Fibroblast of skin of abdomen (primary cell): Measurements from ENCODE around the gene C1QTNF8.

Source experiments
- DNase-seq: peaks from one replicate; pipeline ENCODE4 v3.0.0-alpha.2; 2013

The C1QTNF8 gene

GRCh38 chr16:1057252-1057932, 38.7 kb downstream of the C1QTNF8 start:
- DNase-seq = no peak

- DNase-seq = no peak
Measured at GRCh38 chr16:1056196-1056595, 39.8 kb downstream of the C1QTNF8 start.

- DNase-seq = no peak
Measured at GRCh38 chr16:1055557-1055924, 40.5 kb downstream of the C1QTNF8 start.

DNA sequence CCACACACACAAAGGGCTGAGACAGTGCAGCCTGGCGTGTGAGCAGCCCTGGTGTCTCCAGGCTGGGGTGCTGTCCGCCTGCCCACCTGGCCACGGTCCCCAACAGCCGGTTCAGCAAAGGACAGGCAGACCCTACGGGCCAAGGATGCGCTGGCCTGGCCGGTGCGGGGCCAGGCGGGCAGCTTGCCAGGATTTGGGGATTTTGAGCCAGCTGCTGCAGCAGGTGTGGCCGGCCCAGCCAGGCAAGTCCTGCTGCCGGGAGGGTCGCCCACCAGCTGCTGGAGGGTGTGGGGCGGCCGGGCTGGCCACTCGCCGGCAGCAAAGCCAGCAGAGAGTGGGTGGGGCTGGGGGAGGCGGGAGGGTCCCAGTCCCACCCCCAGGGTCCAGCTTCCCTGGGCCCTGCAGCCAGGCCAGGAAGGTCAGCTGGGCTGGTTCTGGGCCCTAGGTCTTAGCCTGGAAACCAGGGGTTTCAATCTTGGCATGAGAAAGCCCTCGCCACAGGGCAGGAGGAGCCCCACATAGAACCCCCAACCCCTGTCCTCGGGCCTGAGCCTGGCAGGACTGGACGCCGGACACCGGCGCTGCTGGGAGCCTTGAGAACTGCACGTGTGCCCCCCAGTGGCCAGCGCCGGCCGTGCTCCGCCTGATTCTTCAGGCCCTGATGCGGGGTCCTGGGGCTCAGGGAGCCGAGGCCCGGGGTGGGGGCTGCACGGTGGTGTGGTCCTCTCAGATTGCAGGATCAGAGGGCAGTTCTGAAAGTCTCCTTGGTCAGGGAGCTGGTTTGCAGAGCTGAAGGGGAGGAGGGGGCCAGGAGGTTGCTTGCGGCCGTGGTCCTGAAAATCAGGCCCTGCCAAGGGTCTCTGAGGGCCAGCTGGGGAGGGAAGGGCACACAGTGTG, 41.1 kb downstream of the C1QTNF8 start:
- DNase-seq = peak; percentile 26

- no peak for DNase-seq
Measured at GRCh38 chr16:1053700-1054368, 42.2 kb downstream of the C1QTNF8 start.

DNA sequence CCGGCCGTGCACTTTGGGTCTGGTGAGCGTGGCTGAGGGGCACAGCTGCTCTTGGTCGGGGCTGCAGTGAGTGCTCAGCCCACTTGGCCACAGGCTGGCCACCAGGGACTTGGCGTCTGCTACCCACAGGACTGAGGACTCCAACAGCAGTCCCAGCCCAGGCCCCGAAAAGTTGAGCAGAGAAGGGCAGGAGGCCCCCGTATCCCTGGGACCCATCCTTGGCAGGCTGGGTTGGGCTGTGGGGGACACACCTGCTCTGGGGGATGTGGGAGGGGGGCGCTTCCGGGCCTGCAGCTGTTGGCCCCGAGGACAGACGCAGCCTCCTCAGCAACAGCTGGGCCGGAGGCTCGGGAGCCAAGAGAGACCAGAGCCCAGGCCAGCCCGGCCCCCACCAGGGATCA, 42.9 kb downstream of the C1QTNF8 start:
- no peak for DNase-seq

GRCh38 chr16:1052721-1053120, 43.3 kb downstream of the C1QTNF8 start:
- no peak for DNase-seq

- no peak for DNase-seq
Measured at GRCh38 chr16:1051446-1051845, 44.6 kb downstream of the C1QTNF8 start.

- no peak for DNase-seq
Measured at GRCh38 chr16:1050921-1051320, 45.1 kb downstream of the C1QTNF8 start.

GRCh38 chr16:1050516-1050915, 45.5 kb downstream of the C1QTNF8 start:
- no peak for DNase-seq

DNA sequence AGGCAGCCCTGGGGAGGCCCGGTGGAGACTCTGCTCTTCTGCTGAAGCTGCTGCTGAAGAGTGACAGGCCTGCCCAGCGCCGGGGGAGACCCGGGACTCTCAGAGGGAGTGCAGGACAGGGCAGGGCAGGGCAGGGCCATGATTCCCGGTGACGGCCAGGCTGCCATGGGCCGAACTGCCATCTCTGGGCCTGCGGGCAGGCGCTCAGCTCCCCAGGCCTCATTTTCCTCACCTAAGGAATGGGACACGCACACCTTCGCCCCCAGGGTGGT, 46.1 kb downstream of the C1QTNF8 start:
- no peak for DNase-seq

- DNase-seq = no peak
Measured at GRCh38 chr16:1049113-1049975, 46.7 kb downstream of the C1QTNF8 start.

DNA sequence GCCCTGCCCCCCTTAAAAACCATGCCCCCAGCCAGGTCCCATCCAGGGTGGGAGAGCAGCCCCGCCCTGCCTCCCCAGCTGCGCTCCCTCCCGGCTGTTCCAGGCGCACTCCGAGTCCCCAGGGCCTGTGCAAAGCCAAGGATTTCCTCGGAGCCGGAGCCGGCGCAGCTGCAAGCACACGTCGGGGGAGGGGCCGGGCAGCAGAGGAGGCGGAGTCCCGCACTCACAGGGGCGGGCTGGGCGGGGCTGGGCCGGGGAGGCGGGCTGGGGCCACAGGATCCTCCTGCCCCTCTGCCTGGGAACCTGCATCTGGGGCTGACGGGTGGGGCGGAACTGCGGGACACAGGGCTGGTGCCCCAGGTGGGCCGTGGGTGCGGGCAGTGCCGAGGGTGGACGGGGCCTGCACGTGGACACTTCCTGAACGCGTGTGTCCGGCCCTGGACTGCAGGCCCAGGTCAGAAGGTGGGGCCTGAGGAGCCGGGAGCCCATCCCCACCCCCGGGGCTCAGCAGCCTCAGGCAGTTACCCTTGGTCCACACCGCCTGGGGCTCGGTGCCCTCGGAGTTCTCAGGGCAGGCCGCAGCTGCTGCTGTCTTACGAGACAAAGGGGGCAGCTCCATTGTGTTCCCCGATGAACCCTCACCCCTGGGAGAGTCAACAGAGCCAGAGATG, 47.5 kb downstream of the C1QTNF8 start:
- DNase-seq = peak; percentile 8

- no peak for DNase-seq
Measured at GRCh38 chr16:1047801-1048200, 48.2 kb downstream of the C1QTNF8 start.

DNA sequence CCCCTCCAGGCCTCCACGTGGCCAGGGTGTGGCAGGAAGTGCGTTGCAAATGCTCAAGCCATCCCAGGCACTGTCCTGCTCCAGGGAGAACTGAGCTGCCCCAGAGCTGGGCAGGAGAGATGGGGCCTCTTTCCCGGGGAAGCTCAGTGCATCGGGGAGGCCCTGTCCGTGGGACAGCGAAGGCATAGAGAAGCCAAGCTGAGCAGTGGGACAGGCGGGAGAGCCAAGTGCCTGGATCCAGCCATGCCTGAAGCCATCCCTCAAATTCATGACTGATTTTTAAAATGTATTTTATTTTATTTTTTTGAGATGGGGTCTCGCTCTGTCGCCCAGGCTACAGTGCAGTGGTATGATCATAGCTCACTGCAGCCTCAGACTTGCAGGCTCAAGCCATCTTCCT, 48.9 kb downstream of the C1QTNF8 start:
- no peak for DNase-seq

- DNase-seq = no peak
Measured at GRCh38 chr16:1045993-1046911, 49.8 kb downstream of the C1QTNF8 start.

GRCh38 chr16:1045310-1045992, 50.6 kb downstream of the C1QTNF8 start:
- DNase-seq = no peak

- no peak for DNase-seq
Measured at GRCh38 chr16:1044460-1045309, 51.4 kb downstream of the C1QTNF8 start.

DNA sequence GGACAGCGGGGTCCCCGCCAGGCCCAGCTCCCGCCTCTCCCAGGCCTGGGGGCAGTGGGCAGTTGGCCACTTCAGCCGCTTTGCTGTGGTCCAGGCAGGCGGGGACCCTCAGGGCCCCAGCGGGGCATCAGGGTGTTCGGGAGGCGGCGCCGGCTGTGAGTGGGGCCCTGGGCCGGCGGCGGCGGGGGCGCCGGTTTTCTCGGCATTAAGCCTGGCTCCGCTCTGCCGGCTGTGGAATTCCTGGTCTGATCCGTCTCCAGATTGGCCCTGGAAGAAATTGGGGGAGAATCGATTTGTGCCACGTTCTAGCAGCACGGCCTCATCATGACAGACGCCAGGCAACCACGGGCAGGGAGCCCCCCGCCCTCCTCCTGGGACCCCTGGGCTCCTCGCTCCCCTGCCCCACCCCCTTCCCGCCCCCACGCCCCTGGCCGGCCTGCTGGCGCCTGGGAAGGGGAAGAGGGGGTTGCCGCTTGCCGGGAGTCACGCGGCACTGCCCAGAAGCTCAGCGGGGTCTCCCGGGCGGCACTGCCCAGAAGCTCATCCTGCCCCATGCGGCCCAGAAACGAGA, 52.1 kb downstream of the C1QTNF8 start:
- DNase-seq = no peak
